Spleen (tissue), 7 donors: Measurements from ENCODE around the gene SLC25A44.

Experiments
- CTCF ChIP-seq, 11 experiments: fragments of 200-600 bp in 7 of 11; fragments of 450-650 bp in 4 of 11; sonication (generic) in 4 of 11; IDR thresholded peaks in 8 of 11; conservative IDR thresholded peaks in 3 of 11; 1 replicate in 7 of 11; 2 replicates in 4 of 11; pipeline versions ENCODE4 v1.4.0 to v1.8.0; 2016 to 2021; ENCODE audit warnings: antibody characterized with exemption in 11 of 11, inconsistent platforms in 4 of 11, mild to moderate bottlenecking in 1 of 11
- POLR2A ChIP-seq, 3 donors: fragments of 450-650 bp; IDR thresholded peaks; one replicate each; pipeline ENCODE4 v1.5.1; 2017; ENCODE audit warnings: antibody characterized with exemption in 3 of 3, mild to moderate bottlenecking in 1 of 3
- POLR2AphosphoS5 ChIP-seq, 3 donors: sonication (generic); formaldehyde crosslinking; IDR thresholded peaks; one replicate each; pipeline ENCODE4 v1.5.1; 2017; ENCODE audit warnings: antibody characterized with exemption in 3 of 3
- donor health status: DM: no; HTN: no; CAD: no; lungs with moderate emphysema.
- donor health status: DM: no; HTN: no; CAD: no.
- donor health status: DM: no; HTN: no; CAD: no.

- no peak for TF ChIP-seq CTCF (IDR thresholded peaks at IDR 0.05 in 8 of 11, conservative IDR thresholded peaks at IDR 0.05 in 3 of 11)
- no peak for TF ChIP-seq POLR2A (IDR thresholded peaks at IDR 0.05)
- no peak for TF ChIP-seq POLR2AphosphoS5 (IDR thresholded peaks at IDR 0.05)
These were observed 10.8 kb downstream of the SLC25A44 start for GRCh38 chr1:156204686-156205085.
